ENCODE measurements around the gene TMC6.

- TF ChIP-seq CTCF (IDR thresholded peaks at IDR 0.05) (no peak), GABPA (IDR thresholded peaks at IDR 0.05; ENCODE audit: low read depth) (no peak), RFX5 (IDR thresholded peaks at IDR 0.05; ENCODE audit: low read length) (no peak), POLR2AphosphoS5 (IDR thresholded peaks at IDR 0.05; ENCODE audit: low read depth, low read length) (no peak), MXI1 (IDR thresholded peaks at IDR 0.05; ENCODE audit: low read depth, low read length) (no peak)
- TF ChIP-seq, protein P1, sequence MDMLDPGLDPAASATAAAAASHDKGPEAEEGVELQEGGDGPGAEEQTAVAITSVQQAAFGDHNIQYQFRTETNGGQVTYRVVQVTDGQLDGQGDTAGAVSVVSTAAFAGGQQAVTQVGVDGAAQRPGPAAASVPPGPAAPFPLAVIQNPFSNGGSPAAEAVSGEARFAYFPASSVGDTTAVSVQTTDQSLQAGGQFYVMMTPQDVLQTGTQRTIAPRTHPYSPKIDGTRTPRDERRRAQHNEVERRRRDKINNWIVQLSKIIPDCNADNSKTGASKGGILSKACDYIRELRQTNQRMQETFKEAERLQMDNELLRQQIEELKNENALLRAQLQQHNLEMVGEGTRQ (IDR thresholded peaks at IDR 0.05; ENCODE audit: borderline replicate concordance, low read depth, low read length) = no peak
Measured at GRCh38 chr17:78147315-78147998, 18.9 kb upstream of the TMC6 start.

All from SK-N-SH (cell line).